ENCODE data around the gene RNF13. TPM values are rescaled to one million over a fixed set of nuclear protein-coding genes. Genes with fewer than 3 reads are reported as not detected.

The RNF13 gene
- total RNA-seq, 4 donors from 2014 or later, result 62.3 to 106 (median 91.1) TPM

DNA sequence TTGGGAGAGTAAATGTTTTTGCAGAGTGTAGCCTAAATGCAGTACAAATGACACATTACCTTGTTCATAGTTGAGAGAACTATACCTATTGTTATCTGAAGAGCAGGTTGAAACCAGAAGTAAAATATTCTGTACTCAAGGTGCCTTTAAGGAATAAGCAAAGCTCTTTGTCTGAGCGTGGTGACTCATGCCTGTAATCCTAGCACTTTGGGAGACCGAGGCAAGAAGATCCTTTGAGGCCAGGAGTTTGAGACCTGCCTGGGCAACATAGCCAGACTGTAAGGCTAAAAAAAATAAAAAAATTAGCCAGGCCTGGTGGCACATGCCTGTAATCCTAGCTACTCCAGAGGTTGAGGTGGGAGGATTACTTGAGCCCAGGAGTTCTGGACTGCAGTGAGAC lies 2.2 kb upstream of the RNF13 start:
- WGBS, 2 donors (ENCODE audit: low coverage in 1 of 2), result 100% methylated on average over 2 of the region's 2 CpGs; no CpG with 5 or more reads in 1 of the 2 donors
- Histone ChIP-seq H3K4me3 (no peak overlapping the region), H3K27ac (no peak overlapping the region), H3K4me1 (peaks cover 5 to 34% (median 8%) of the 10 kb centered on the region in 3 donors), H3K27me3 (no peaks in the 10 kb centered on the region), H3K36me3 (no peaks in the 10 kb centered on the region), H3K9me3 (no peaks in the 10 kb centered on the region)
- TF ChIP-seq POLR2AphosphoS5 (IDR thresholded peaks at IDR 0.05) (no peak), EP300 (IDR thresholded peaks at IDR 0.05) (no peak), POLR2A (IDR thresholded peaks at IDR 0.05) (no peak), CTCF (IDR thresholded peaks at IDR 0.05) (no peak)
- no peak for ATAC-seq

- H3K27me3 ChIP-seq, result no peaks in the 10 kb centered on the region
- no peaks in the 10 kb centered on the region for H3K9me3 ChIP-seq
- peak overlapping the region; percentile 75 to 89 for H3K4me3 ChIP-seq
- no peaks in the 10 kb centered on the region for H3K36me3 ChIP-seq
- ATAC-seq, result no peak
- WGBS, 2 donors (ENCODE audit: low coverage in 1 of 2), result 22 to 24% methylated on average over 11 to 13 of the region's 13 CpGs
- H3K27ac ChIP-seq, result peak overlapping the region; percentile 93 to 98 (median 96)
- H3K4me1 ChIP-seq, result peaks cover 8 to 47% (median 19%) of the 10 kb centered on the region in 3 donors
- TF ChIP-seq CTCF (IDR thresholded peaks at IDR 0.05), result no peak
- TF ChIP-seq POLR2A (IDR thresholded peaks at IDR 0.05), result no peak
- TF ChIP-seq POLR2AphosphoS5 (IDR thresholded peaks at IDR 0.05), result no peak
- no peak for TF ChIP-seq EP300 (IDR thresholded peaks at IDR 0.05)
These were observed 830 bp upstream of the RNF13 start for GRCh38 chr3:149812165-149812605.

- TF ChIP-seq CTCF (IDR thresholded peaks at IDR 0.05) (no peak), POLR2A (IDR thresholded peaks at IDR 0.05) (no peak), EP300 (IDR thresholded peaks at IDR 0.05) (no peak), POLR2AphosphoS5 (IDR thresholded peaks at IDR 0.05) (no peak)
- peak; percentile 4 for ATAC-seq
- H3K4me3 ChIP-seq, result peak overlapping the region; percentile 75 to 89
- H3K27me3 ChIP-seq, result no peaks in the 10 kb centered on the region
- WGBS, 2 donors (ENCODE audit: low coverage in 1 of 2), result 0% methylated on average over 4 to 17 of the region's 29 CpGs
- H3K27ac ChIP-seq, result peak overlapping the region; percentile 93 to 98 (median 96)
- H3K4me1 ChIP-seq, result peaks cover 8 to 55% (median 19%) of the 10 kb centered on the region in 3 donors
- H3K9me3 ChIP-seq, result no peaks in the 10 kb centered on the region
- no peaks in the 10 kb centered on the region for H3K36me3 ChIP-seq
These were observed 609 bp downstream of the RNF13 start for GRCh38 chr3:149813367-149814281.

- WGBS, 2 donors (ENCODE audit: low coverage in 1 of 2), result 61 to 88% methylated on average over 1 of the region's 1 CpG
- TF ChIP-seq POLR2A (IDR thresholded peaks at IDR 0.05), result no peak
- TF ChIP-seq CTCF (IDR thresholded peaks at IDR 0.05), result no peak
- TF ChIP-seq EP300 (IDR thresholded peaks at IDR 0.05), result no peak
- TF ChIP-seq POLR2AphosphoS5 (IDR thresholded peaks at IDR 0.05), result no peak
- peak overlapping the region; percentile 39 to 98 (median 95) for H3K27ac ChIP-seq
- H3K36me3 ChIP-seq, result no peaks in the 10 kb centered on the region
- H3K4me1 ChIP-seq, result peaks cover 8 to 64% (median 19%) of the 10 kb centered on the region in 3 donors
- H3K9me3 ChIP-seq, result no peaks in the 10 kb centered on the region
- no peaks in the 10 kb centered on the region for H3K27me3 ChIP-seq
- peak overlapping the region; percentile 75 to 89 for H3K4me3 ChIP-seq
- no peak for ATAC-seq
These were observed 2.3 kb downstream of the RNF13 start for GRCh38 chr3:149815321-149815720.
